H9 (cell line): ENCODE results near the gene DIAPH2. TPM values are rescaled to one million over a fixed set of nuclear protein-coding genes. Genes with fewer than 3 reads are reported as not detected.

Experiments
- DNase-seq: peaks from one replicate; pipeline ENCODE4 v3.0.0-alpha.2; 2017
- H2AFZ ChIP-seq: one replicate; pipeline ENCODE4 v1.6.1; 2013; ENCODE audit warnings: mild to moderate bottlenecking, low read length, control low read depth, moderate library complexity
- H2AK5ac ChIP-seq: 2 replicates; pipeline ENCODE4 v1.6.1; 2013; ENCODE audit warnings: low read length, control low read depth, mixed read lengths; ENCODE audit not compliant: insufficient read length
- H2BK120ac ChIP-seq: one replicate; pipeline ENCODE4 v1.6.1; 2013; ENCODE audit warnings: low read depth, mild to moderate bottlenecking, low read length, control low read depth, inconsistent platforms; ENCODE audit not compliant: poor library complexity, severe bottlenecking
- H2BK12ac ChIP-seq: 2 replicates; pipeline ENCODE4 v1.6.1; 2013; ENCODE audit warnings: low read length, control low read depth, mixed read lengths, low read depth; ENCODE audit not compliant: insufficient read length
- H2BK15ac ChIP-seq: 2 replicates; pipeline ENCODE4 v1.6.1; 2013; ENCODE audit warnings: low read depth, low read length, control low read depth
- H2BK20ac ChIP-seq: one replicate; pipeline ENCODE4 v1.6.1; 2013; ENCODE audit warnings: low read depth, mild to moderate bottlenecking, low read length, control low read depth, inconsistent platforms; ENCODE audit not compliant: poor library complexity, severe bottlenecking
- H2BK5ac ChIP-seq: 2 replicates; pipeline ENCODE4 v1.6.1; 2013; ENCODE audit warnings: low read length, control low read depth, mixed read lengths; ENCODE audit not compliant: insufficient read length
- H3K14ac ChIP-seq: 2 replicates; pipeline ENCODE4 v1.6.1; 2013; ENCODE audit warnings: low read length, control low read depth; ENCODE audit not compliant: insufficient read depth
- H3K18ac ChIP-seq: 2 replicates; pipeline ENCODE4 v1.6.1; 2013; ENCODE audit warnings: low read depth, mild to moderate bottlenecking, mixed read lengths, low read length, control low read depth; ENCODE audit not compliant: insufficient read length
- H3K23ac ChIP-seq: 2 replicates; pipeline ENCODE4 v1.6.1; 2013; ENCODE audit warnings: low read length, control low read depth, mixed read lengths, low read depth; ENCODE audit not compliant: insufficient read length
- H3K23me2 ChIP-seq: 2 replicates; pipeline ENCODE4 v1.6.1; 2013; ENCODE audit warnings: low read depth, mild to moderate bottlenecking, mixed read lengths, low read length, control low read depth; ENCODE audit not compliant: insufficient read length, poor library complexity, severe bottlenecking
- H3K27ac ChIP-seq: 2 replicates; pipeline ENCODE4 v1.5.1; 2013; ENCODE audit warnings: low read length, control low read depth, mixed read lengths, low read depth; ENCODE audit not compliant: insufficient read length
- H3K27me3 ChIP-seq: 2 replicates; pipeline ENCODE4 v1.6.1; 2013; ENCODE audit warnings: low read length, control low read depth, inconsistent platforms; ENCODE audit not compliant: insufficient read depth
- H3K4ac ChIP-seq: 2 replicates; pipeline ENCODE4 v1.6.1; 2013; ENCODE audit warnings: low read depth, mild to moderate bottlenecking, control low read depth, inconsistent platforms, low read length, moderate library complexity
- H3K4me1 ChIP-seq: 2 replicates; pipeline ENCODE4 v1.6.1; 2013; ENCODE audit warnings: low read length, control low read depth, inconsistent platforms; ENCODE audit not compliant: insufficient read depth
- H3K4me2 ChIP-seq: 2 replicates; pipeline ENCODE4 v1.6.1; 2013; ENCODE audit warnings: low read length, control low read depth, mixed read lengths; ENCODE audit not compliant: insufficient read length, insufficient read depth
- H3K56ac ChIP-seq: 2 replicates; pipeline ENCODE4 v1.6.1; 2013; ENCODE audit warnings: low read depth, mild to moderate bottlenecking, mixed read lengths, low read length, control low read depth; ENCODE audit not compliant: insufficient read length
- H3K79me1 ChIP-seq: 2 replicates; pipeline ENCODE4 v1.6.1; 2013; ENCODE audit warnings: low read depth, mild to moderate bottlenecking, moderate library complexity, low read length, control low read depth, inconsistent platforms; ENCODE audit not compliant: insufficient read depth, poor library complexity, severe bottlenecking
- H3K79me2 ChIP-seq: 2 replicates; pipeline ENCODE4 v1.6.1; 2013; ENCODE audit warnings: low read length, control low read depth, inconsistent platforms; ENCODE audit not compliant: insufficient read depth
- H3K9ac ChIP-seq: 2 replicates; pipeline ENCODE4 v1.6.1; 2013; ENCODE audit warnings: low read length, control low read depth, mixed read lengths; ENCODE audit not compliant: insufficient read length; ENCODE audit errors: extremely low read depth
- H3K9me3 ChIP-seq: one replicate; pipeline ENCODE4 v1.6.1; 2013; ENCODE audit warnings: low read depth, low read length, inconsistent platforms; ENCODE audit not compliant: control insufficient read depth
- H3T11ph ChIP-seq: one replicate; pipeline ENCODE4 v1.6.1; 2013; ENCODE audit warnings: mild to moderate bottlenecking, low read length, control low read depth, inconsistent platforms
- H4K20me1 ChIP-seq: one replicate; pipeline ENCODE4 v1.6.1; 2013; ENCODE audit not compliant: control insufficient read depth, insufficient read length, insufficient read depth
- H4K5ac ChIP-seq: 2 replicates; pipeline ENCODE4 v1.6.1; 2013; ENCODE audit warnings: low read depth, mild to moderate bottlenecking, mixed read lengths, low read length, control low read depth; ENCODE audit not compliant: insufficient read length
- H4K8ac ChIP-seq: replicated peaks from 2 replicates; pipeline ENCODE4 v1.6.1; 2013; ENCODE audit warnings: low read length, control low read depth, mixed read lengths, low read depth; ENCODE audit not compliant: insufficient read length
- H4K91ac ChIP-seq: 2 replicates; pipeline ENCODE4 v1.6.1; 2013; ENCODE audit warnings: low read depth, mild to moderate bottlenecking, moderate library complexity, mixed read lengths, low read length, control low read depth; ENCODE audit not compliant: insufficient read length
- H3K27ac Mint-ChIP-seq, 3 experiments: 2 replicates in 2 of 3; 3 replicates in 1 of 3; pipeline ENCODE4 v1.8.0; 2020 to 2021; ENCODE audit warnings: mixed read lengths in 3 of 3, mild to moderate bottlenecking in 1 of 3, moderate library complexity in 1 of 3
- H3K27me3 Mint-ChIP-seq: 2 replicates; pipeline ENCODE4 v1.8.0; 2021; ENCODE audit warnings: low read depth, mild to moderate bottlenecking, moderate library complexity, mixed read lengths
- H3K36me3 Mint-ChIP-seq, 3 experiments: 2 replicates in 2 of 3; 3 replicates in 1 of 3; pipeline ENCODE4 v1.8.0; 2020 to 2021; ENCODE audit warnings: low read depth in 3 of 3, mixed read lengths in 3 of 3; ENCODE audit not compliant: insufficient read depth in 1 of 3
- H3K4me1 Mint-ChIP-seq, 2 experiments: 2 replicates each; pipeline ENCODE4 v1.8.0; 2020; ENCODE audit warnings: mixed read lengths in 2 of 2
- H3K4me3 Mint-ChIP-seq, 2 experiments: 2 replicates in 1 of 2; 3 replicates in 1 of 2; pipeline ENCODE4 v1.8.0; 2020 to 2021; ENCODE audit warnings: mild to moderate bottlenecking in 2 of 2, mixed read lengths in 2 of 2, moderate library complexity in 1 of 2
- H3K9me3 Mint-ChIP-seq, 2 experiments: 2 replicates in 1 of 2; 3 replicates in 1 of 2; pipeline ENCODE4 v1.8.0; 2020; ENCODE audit warnings: mild to moderate bottlenecking in 2 of 2, mixed read lengths in 2 of 2, moderate library complexity in 1 of 2
- CTCF ChIP-seq: fragments of 200-600 bp; sonication (generic); conservative IDR thresholded peaks from 3 replicates; pipeline ENCODE4 v1.8.0; 2021; ENCODE audit warnings: antibody characterized with exemption, mild to moderate bottlenecking
- total RNA-seq: library from RNA; stranded (reverse); gene quantifications from 2 replicates; pipeline ENCODE4 v1.2.1, GENCODE V29; 2021

DIAPH2 gene
- total RNA-seq, 1 experiment from 2014 or later, result 45.4 TPM

GRCh38 chrX:97380200-97380599 lies 695.6 kb downstream of the DIAPH2 start:
- H3K56ac ChIP-seq, result no peak overlapping the region
- no peaks in the 10 kb centered on the region for H3K27me3 ChIP-seq
- no peak overlapping the region for H2BK12ac ChIP-seq
- no peak overlapping the region for H4K91ac ChIP-seq
- TF ChIP-seq CTCF, result no peak
- no peaks in the 10 kb centered on the region for H3K79me2 ChIP-seq
- no peak overlapping the region for H3K4me3 Mint-ChIP-seq
- peaks cover 14% of the 10 kb centered on the region in 2 experiments for H3K4me1 Mint-ChIP-seq
- no peak overlapping the region for H2BK15ac ChIP-seq
- H3K27me3 Mint-ChIP-seq, result no peaks in the 10 kb centered on the region
- H2BK20ac ChIP-seq, result no peak overlapping the region
- no peak overlapping the region for H3K4me2 ChIP-seq
- no peak overlapping the region for H2AFZ ChIP-seq
- DNase-seq, result no peak
- H4K20me1 ChIP-seq, result no peaks in the 10 kb centered on the region
- no peak overlapping the region for H3K14ac ChIP-seq
- H3K4me1 ChIP-seq, result no peaks in the 10 kb centered on the region; the same call in 1 of the 2 replicates
- H3K9me3 ChIP-seq, result no peaks in the 10 kb centered on the region
- no peak overlapping the region for H3K4ac ChIP-seq
- H3K18ac ChIP-seq, result no peak overlapping the region
- H2BK120ac ChIP-seq, result no peak overlapping the region
- no peak overlapping the region for H2BK5ac ChIP-seq
- H3T11ph ChIP-seq, result no peak overlapping the region
- no peak overlapping the region for H4K5ac ChIP-seq
- H3K27ac Mint-ChIP-seq, result peak overlapping the region in 1 of 3 experiments; percentile 76; a peak in 2 of 7 replicates
- no peak overlapping the region for H3K23ac ChIP-seq
- H3K27ac ChIP-seq, result no peak overlapping the region
- H3K9ac ChIP-seq, result no peak overlapping the region
- no peak overlapping the region for H2AK5ac ChIP-seq
- no peak overlapping the region for H4K8ac ChIP-seq
- H3K36me3 Mint-ChIP-seq, result peaks cover 0 to 39% (median 27%) of the 10 kb centered on the region in 3 experiments; a peak in 4 of 7 replicates
- no peaks in the 10 kb centered on the region for H3K23me2 ChIP-seq
- peaks cover 4% of the 10 kb centered on the region for H3K79me1 ChIP-seq
- H3K9me3 Mint-ChIP-seq, result no peaks in the 10 kb centered on the region
